H1 (cell line): ENCODE data around the gene KRTAP9-1. TPM values are rescaled to one million over a fixed set of nuclear protein-coding genes. Genes with fewer than 3 reads are reported as not detected.

Experiments
- CTCF ChIA-PET: fragments of 300-600 bp; sonication (Branson Sonifier 250); formaldehyde crosslinking; loops from one replicate; lab custom pipeline; 2021; ENCODE audit not compliant: partially characterized antibody; lab: Charles Lee
- POLR2A ChIA-PET: fragments of 300-600 bp; sonication (Branson Sonifier 250); formaldehyde crosslinking; loops from one replicate; lab custom pipeline; 2021; ENCODE audit warnings: inconsistent platforms; ENCODE audit not compliant: partially characterized antibody; lab: Charles Lee
- DNase-seq, 2 experiments: peaks; one replicate each; pipeline versions ENCODE4 v3.0.0 to v3.0.0-alpha.2; 2010 to 2022; ENCODE audit warnings: low spot score in 2 of 2, low read depth in 1 of 2, mixed read lengths in 1 of 2
- FAIRE-seq: peaks from 2 replicates; lab custom pipeline; 2011; peaks lifted over from hg19 to GRCh38; lab: Jason Lieb, UNC
- H2AFZ ChIP-seq: 2 replicates; pipeline ENCODE4 v1.8.1; 2012; ENCODE audit warnings: low read length, inconsistent platforms
- H2AK5ac ChIP-seq: 2 replicates; pipeline ENCODE4 v1.6.1; 2013; ENCODE audit warnings: low read depth, low read length
- H2BK120ac ChIP-seq: replicated peaks from 2 replicates; pipeline ENCODE3; 2013; ENCODE audit warnings: low read depth, low read length, inconsistent platforms
- H2BK12ac ChIP-seq: 2 replicates; pipeline ENCODE4 v1.6.1; 2013; ENCODE audit warnings: low read depth, low read length
- H2BK15ac ChIP-seq: 2 replicates; pipeline ENCODE4 v1.6.1; 2013; ENCODE audit warnings: low read length
- H2BK20ac ChIP-seq: 2 replicates; pipeline ENCODE4 v1.6.1; 2013; ENCODE audit warnings: low read length
- H2BK5ac ChIP-seq: 2 replicates; pipeline ENCODE4 v1.6.1; 2013; ENCODE audit warnings: low read depth, low read length
- H3K14ac ChIP-seq: 2 replicates; pipeline ENCODE4 v1.6.1; 2013; ENCODE audit warnings: inconsistent platforms; ENCODE audit not compliant: insufficient read length
- H3K18ac ChIP-seq: 2 replicates; pipeline ENCODE4 v1.6.1; 2013; ENCODE audit warnings: low read length; ENCODE audit errors: extremely low read depth
- H3K23ac ChIP-seq: 2 replicates; pipeline ENCODE4 v1.6.1; 2013; ENCODE audit warnings: inconsistent platforms; ENCODE audit not compliant: insufficient read length
- H3K23me2 ChIP-seq: 2 replicates; pipeline ENCODE4 v1.6.1; 2013; ENCODE audit warnings: low read depth, low read length
- H3K27ac ChIP-seq: 2 replicates; pipeline ENCODE4 v1.6.1; 2011; ENCODE audit warnings: low read depth, low read length, inconsistent platforms
- H3K27me3 ChIP-seq, 4 experiments: replicated peaks in 1 of 4; 1 replicate in 1 of 4; 2 replicates in 3 of 4; pipeline versions ENCODE4 v1.6.1 to v1.8.1; 2011 to 2013; ENCODE audit warnings: low read length in 3 of 4, mild to moderate bottlenecking in 3 of 4, inconsistent platforms in 2 of 4, mixed read lengths in 2 of 4, moderate library complexity in 1 of 4; ENCODE audit not compliant: control insufficient read depth in 3 of 4, insufficient read depth in 3 of 4; ENCODE audit errors: extremely low read depth in 1 of 4
- H3K36me3 ChIP-seq, 4 experiments: 2 replicates each; pipeline versions ENCODE4 v1.6.1 to v1.8.1; 2011 to 2013; ENCODE audit warnings: mild to moderate bottlenecking in 4 of 4, low read length in 3 of 4, moderate library complexity in 2 of 4, control low read depth in 1 of 4, inconsistent platforms in 1 of 4; ENCODE audit not compliant: insufficient read depth in 4 of 4, control insufficient read depth in 2 of 4
- H3K4ac ChIP-seq: replicated peaks from 2 replicates; pipeline ENCODE3; 2013; ENCODE audit warnings: low read length, low read depth, mixed read lengths, inconsistent platforms; ENCODE audit not compliant: insufficient read length
- H3K4me1 ChIP-seq, 4 experiments: replicated peaks in 1 of 4; 1 replicate in 1 of 4; 2 replicates in 3 of 4; pipeline versions ENCODE4 v1.6.1 to v1.8.1; 2011 to 2013; ENCODE audit warnings: low read length in 3 of 4, inconsistent platforms in 2 of 4, mixed read lengths in 1 of 4; ENCODE audit not compliant: insufficient read depth in 4 of 4, control insufficient read depth in 3 of 4
- H3K4me2 ChIP-seq, 2 experiments: 2 replicates each; pipeline versions ENCODE4 v1.6.1 to v1.8.1; 2011 to 2013; ENCODE audit warnings: low read depth in 2 of 2, low read length in 2 of 2, control low read depth in 1 of 2, inconsistent platforms in 1 of 2, mild to moderate bottlenecking in 1 of 2; ENCODE audit not compliant: insufficient read depth in 1 of 2
- H3K4me3 ChIP-seq, 4 experiments: fragments of 200-600, 300-600 bp in 1 of 4; sonication (generic), shearing (Covaris generic), sonication (Bioruptor Twin) in 1 of 4; 2 replicates each; pipeline versions ENCODE4 v1.5.1 to v1.8.1; 2011 to 2016; ENCODE audit warnings: low read length in 4 of 4, low read depth in 3 of 4, control low read depth in 2 of 4, inconsistent platforms in 2 of 4, mild to moderate bottlenecking in 2 of 4, mixed read lengths in 1 of 4, moderate library complexity in 1 of 4; ENCODE audit not compliant: insufficient read depth in 2 of 4; ENCODE audit errors: extremely low read depth in 1 of 4
- H3K56ac ChIP-seq: replicated peaks from 2 replicates; pipeline ENCODE3; 2013; ENCODE audit warnings: low read depth, mild to moderate bottlenecking, mixed read lengths, low read length, inconsistent platforms; ENCODE audit not compliant: insufficient read length
- H3K79me1 ChIP-seq: 2 replicates; pipeline ENCODE4 v1.6.1; 2013; ENCODE audit warnings: low read depth, low read length, control low read depth
- H3K79me2 ChIP-seq, 2 experiments: 2 replicates each; pipeline versions ENCODE4 v1.6.1 to v1.8.1; 2012 to 2013; ENCODE audit warnings: low read length in 2 of 2, mild to moderate bottlenecking in 2 of 2, inconsistent platforms in 1 of 2; ENCODE audit not compliant: insufficient read depth in 2 of 2, control insufficient read depth in 1 of 2
- H3K9ac ChIP-seq, 4 experiments: replicated peaks in 1 of 4; 1 replicate in 1 of 4; 2 replicates in 3 of 4; pipeline versions ENCODE4 v1.6.1 to v1.8.1; 2011 to 2013; ENCODE audit warnings: low read depth in 3 of 4, low read length in 3 of 4, control low read depth in 2 of 4, mild to moderate bottlenecking in 2 of 4, moderate library complexity in 2 of 4, inconsistent platforms in 1 of 4; ENCODE audit errors: extremely low read depth in 1 of 4
- H3K9me3 ChIP-seq, 2 experiments: 2 replicates each; pipeline versions ENCODE4 v1.6.1 to v1.8.1; 2012 to 2013; ENCODE audit warnings: mild to moderate bottlenecking in 2 of 2, moderate library complexity in 2 of 2, control low read depth in 1 of 2, inconsistent platforms in 1 of 2, low read depth in 1 of 2, low read length in 1 of 2, mixed read lengths in 1 of 2; ENCODE audit not compliant: insufficient read depth in 2 of 2
- H4K20me1 ChIP-seq, 2 experiments: replicated peaks in 1 of 2; 2 replicates each; pipeline versions ENCODE3 to v1.8.1; 2011 to 2013; ENCODE audit warnings: inconsistent platforms in 2 of 2, low read length in 2 of 2, mild to moderate bottlenecking in 1 of 2; ENCODE audit not compliant: insufficient read depth in 2 of 2, control insufficient read depth in 1 of 2
- H4K5ac ChIP-seq: 2 replicates; pipeline ENCODE4 v1.6.1; 2013; ENCODE audit warnings: low read length, low read depth, mixed read lengths, inconsistent platforms; ENCODE audit not compliant: insufficient read length
- H4K8ac ChIP-seq: 2 replicates; pipeline ENCODE4 v1.8.0; 2013; ENCODE audit warnings: mild to moderate bottlenecking, moderate library complexity, low read length, inconsistent platforms; ENCODE audit not compliant: insufficient read depth; ENCODE audit errors: extremely low read depth
- H4K91ac ChIP-seq: replicated peaks from 2 replicates; pipeline ENCODE3; 2013; ENCODE audit warnings: low read length, mixed read lengths, inconsistent platforms; ENCODE audit not compliant: insufficient read length
- BCL11A ChIP-seq, 2 experiments: IDR thresholded peaks; one replicate each; pipeline ENCODE4 v1.6.1; 2011; ENCODE audit warnings: low read depth in 2 of 2, low read length in 2 of 2, mild to moderate bottlenecking in 2 of 2
- CHD1 ChIP-seq: IDR thresholded peaks from 2 replicates; pipeline ENCODE4 v1.6.1; 2012; ENCODE audit warnings: low read depth, low read length, improper control_type of control experiment
- CHD2 ChIP-seq: IDR thresholded peaks from 2 replicates; pipeline ENCODE4 v1.6.1; 2012; ENCODE audit warnings: low read length, improper control_type of control experiment
- CREB1 ChIP-seq: IDR thresholded peaks from 2 replicates; pipeline ENCODE4 v1.6.1; 2012; ENCODE audit warnings: inconsistent platforms
- GABPA ChIP-seq: IDR thresholded peaks from 2 replicates; pipeline ENCODE4 v1.6.1; 2011; ENCODE audit warnings: mild to moderate bottlenecking, low read length, moderate library complexity, borderline replicate concordance; ENCODE audit not compliant: insufficient read depth
- RFX5 ChIP-seq: IDR thresholded peaks from 2 replicates; pipeline ENCODE4 v1.6.1; 2011; ENCODE audit warnings: low read depth, low read length, improper control_type of control experiment, borderline replicate concordance
- SP1 ChIP-seq: IDR thresholded peaks from 2 replicates; pipeline ENCODE4 v1.6.1; 2011; ENCODE audit warnings: low read depth, low read length
- TBP ChIP-seq: IDR thresholded peaks from 2 replicates; pipeline ENCODE4 v1.6.1; 2011; ENCODE audit warnings: low read depth, low read length, improper control_type of control experiment
- WGBS, 2 experiments: shearing (Covaris generic) in 1 of 2; methylation state at CpG; one replicate each; pipeline versions ENCODE4 v1.1.6 to v1.1.7; 2013 to 2015; ENCODE audit warnings: low lambda C conversion rate in 2 of 2, mixed read lengths in 2 of 2, inconsistent platforms in 1 of 2, low coverage in 1 of 2, missing lambda C conversion rate in 1 of 2; ENCODE audit not compliant: insufficient replicate concordance in 2 of 2, insufficient coverage in 1 of 2, insufficient read length in 1 of 2; ENCODE audit errors: extremely low coverage in 1 of 2, missing lambda C conversion rate in 1 of 2; 5-methylcytosine and 5-hydroxymethylcytosine counted together
- polyA plus RNA-seq, 7 experiments: library from polyadenylated mRNA; depleted of rRNA in 3 of 7; stranded (reverse) in 5 of 7; unstranded in 2 of 7; fragments of >200 nt in 5 of 7; fragments of 200-250 nt in 2 of 7; gene quantifications; 1 replicate in 5 of 7; 2 replicates in 1 of 7; 4 replicates in 1 of 7; pipeline versions ENCODE4 v1.2.1 to v1.2.3, GENCODE V29; 2011 to 2013; ENCODE audit warnings: missing spikeins in 2 of 7, mixed read lengths in 2 of 7
- total RNA-seq: library from RNA; stranded (reverse); fragmentation: NEBNext Ultra II Directional; extraction: Animal tissue kit (Norgen Biotek cat#: 25700); gene quantifications from 2 replicates; pipeline ENCODE4 v1.2.1, GENCODE V29; 2021
- TF ChIP-seq, protein P1 (sequence below): IDR thresholded peaks from 2 replicates; pipeline ENCODE4 v1.6.1; 2011; ENCODE audit warnings: low read length, improper control_type of control experiment
- TF ChIP-seq, protein P2 (sequence below), 3 experiments: IDR thresholded peaks; 1 replicate in 2 of 3; 2 replicates in 1 of 3; pipeline versions ENCODE4 v1.5.1 to v1.6.1; 2011; ENCODE audit warnings: low read length in 3 of 3, mild to moderate bottlenecking in 3 of 3, inconsistent platforms in 2 of 3, low read depth in 1 of 3, moderate library complexity in 1 of 3; ENCODE audit not compliant: insufficient read depth in 1 of 3; ENCODE audit errors: control extremely low read depth in 1 of 3

Gene KRTAP9-1
- total and polyA plus RNA-seq, 2 of the 8 experiments (the other 6 are each of a cell fraction or from before 2014, with no cell fraction given) = not detected

DNA sequence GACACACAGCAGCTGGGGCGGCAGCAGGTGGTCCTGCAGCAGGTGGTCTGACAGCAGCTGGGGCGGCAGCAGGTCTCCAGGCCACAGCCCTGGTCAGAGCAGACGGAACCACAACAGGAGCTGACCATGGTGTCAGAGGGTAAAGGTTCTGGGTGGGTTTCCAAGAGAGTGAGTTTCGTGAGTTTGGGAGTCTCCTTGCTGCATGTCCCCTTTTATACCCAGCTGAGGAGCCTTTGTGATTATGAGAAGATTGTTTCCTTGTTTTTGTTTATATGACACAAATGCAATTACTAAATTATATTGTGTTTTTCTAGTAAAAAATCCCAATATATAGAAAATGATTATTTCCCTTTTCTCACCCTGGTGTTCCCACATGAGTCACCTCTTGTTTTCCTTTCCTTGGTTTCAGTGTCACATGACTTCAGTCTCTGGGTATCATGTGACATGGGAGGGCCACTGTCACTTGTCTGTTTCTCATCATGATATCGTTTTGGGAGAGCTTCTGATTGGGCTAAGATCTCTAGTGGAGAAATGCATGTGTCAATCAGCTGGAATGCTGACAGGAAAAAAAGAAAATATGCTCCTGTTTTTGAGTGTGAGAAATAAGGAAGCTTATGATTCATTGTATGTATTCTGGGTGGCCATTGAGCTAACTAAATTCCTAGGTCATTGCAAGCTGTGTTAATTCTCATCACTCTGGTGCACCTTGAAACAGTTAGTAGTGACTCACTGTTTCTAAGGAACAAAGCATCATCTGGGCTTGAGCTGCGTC lies 49.1 kb upstream of the KRTAP9-1 start, which contains the start of gene KRTAP4-6:
KRTAP4-6 (minus strand) TSS at position 185 of the 772 bp plus-strand sequence; CDS start at position 128, 57 bp downstream.
- no peak within 1 kb of the TSS for H4K5ac ChIP-seq
- peaks cover 12% of the 10 kb centered on the region in 2 experiments; a peak in 3 of 4 replicates for H3K9me3 ChIP-seq
- H3K9ac ChIP-seq = no peak within 1 kb of the TSS
- no peak within 1 kb of the TSS for H2BK15ac ChIP-seq
- H2BK120ac ChIP-seq = no peak within 1 kb of the TSS
- H2BK12ac ChIP-seq = no peak within 1 kb of the TSS
- no peak within 1 kb of the TSS for H3K4me2 ChIP-seq
- no peak within 1 kb of the TSS for H3K27ac ChIP-seq
- no peak within 1 kb of the TSS for H4K8ac ChIP-seq
- H4K20me1 ChIP-seq = no peaks in the 10 kb centered on the region
- no peak within 1 kb of the TSS for H3K56ac ChIP-seq
- H3K36me3 ChIP-seq = no peaks in the 10 kb centered on the region
- CTCF ChIA-PET = interaction anchor here (0.6 to 1.0 kb wide), 2 partner anchors 9 to 174 kb away, joined by 3 read pairs; partner anchors contain the start of gene KRTAP4-5
- H3K14ac ChIP-seq = no peak within 1 kb of the TSS
- H2AK5ac ChIP-seq = no peak within 1 kb of the TSS
- H3K4me3 ChIP-seq = no peak within 1 kb of the TSS
- H4K91ac ChIP-seq = no peak within 1 kb of the TSS
- H3K23me2 ChIP-seq = no peaks in the 10 kb centered on the region
- DNase-seq = no peak
- POLR2A ChIA-PET = no interaction called here
- no peak for FAIRE-seq
- no peak within 1 kb of the TSS for H3K18ac ChIP-seq
- H2AFZ ChIP-seq = no peak within 1 kb of the TSS
- WGBS, 2 experiments = 89% methylated on average over 6 of the region's 6 CpGs; no CpG with 5 or more reads in 1 of the 2 experiments
- no peak within 1 kb of the TSS for H3K4ac ChIP-seq
- H3K79me1 ChIP-seq = no peaks in the 10 kb centered on the region
- no peaks in the 10 kb centered on the region for H3K79me2 ChIP-seq
- no peak within 1 kb of the TSS for H2BK20ac ChIP-seq
- H3K23ac ChIP-seq = no peak within 1 kb of the TSS
- H3K27me3 ChIP-seq = no peaks in the 10 kb centered on the region
- H3K4me1 ChIP-seq = no peaks in the 10 kb centered on the region
- H2BK5ac ChIP-seq = no peak within 1 kb of the TSS
- no peak for TF ChIP-seq RFX5
- no peak for TF ChIP-seq SP1
- no peak for TF ChIP-seq TBP
- TF ChIP-seq CREB1 = no peak
- no peak for TF ChIP-seq CHD2
- no peak for TF ChIP-seq CHD1
- TF ChIP-seq GABPA = no peak
- TF ChIP-seq, protein P1, sequence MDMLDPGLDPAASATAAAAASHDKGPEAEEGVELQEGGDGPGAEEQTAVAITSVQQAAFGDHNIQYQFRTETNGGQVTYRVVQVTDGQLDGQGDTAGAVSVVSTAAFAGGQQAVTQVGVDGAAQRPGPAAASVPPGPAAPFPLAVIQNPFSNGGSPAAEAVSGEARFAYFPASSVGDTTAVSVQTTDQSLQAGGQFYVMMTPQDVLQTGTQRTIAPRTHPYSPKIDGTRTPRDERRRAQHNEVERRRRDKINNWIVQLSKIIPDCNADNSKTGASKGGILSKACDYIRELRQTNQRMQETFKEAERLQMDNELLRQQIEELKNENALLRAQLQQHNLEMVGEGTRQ = no peak
- TF ChIP-seq, protein P2, sequence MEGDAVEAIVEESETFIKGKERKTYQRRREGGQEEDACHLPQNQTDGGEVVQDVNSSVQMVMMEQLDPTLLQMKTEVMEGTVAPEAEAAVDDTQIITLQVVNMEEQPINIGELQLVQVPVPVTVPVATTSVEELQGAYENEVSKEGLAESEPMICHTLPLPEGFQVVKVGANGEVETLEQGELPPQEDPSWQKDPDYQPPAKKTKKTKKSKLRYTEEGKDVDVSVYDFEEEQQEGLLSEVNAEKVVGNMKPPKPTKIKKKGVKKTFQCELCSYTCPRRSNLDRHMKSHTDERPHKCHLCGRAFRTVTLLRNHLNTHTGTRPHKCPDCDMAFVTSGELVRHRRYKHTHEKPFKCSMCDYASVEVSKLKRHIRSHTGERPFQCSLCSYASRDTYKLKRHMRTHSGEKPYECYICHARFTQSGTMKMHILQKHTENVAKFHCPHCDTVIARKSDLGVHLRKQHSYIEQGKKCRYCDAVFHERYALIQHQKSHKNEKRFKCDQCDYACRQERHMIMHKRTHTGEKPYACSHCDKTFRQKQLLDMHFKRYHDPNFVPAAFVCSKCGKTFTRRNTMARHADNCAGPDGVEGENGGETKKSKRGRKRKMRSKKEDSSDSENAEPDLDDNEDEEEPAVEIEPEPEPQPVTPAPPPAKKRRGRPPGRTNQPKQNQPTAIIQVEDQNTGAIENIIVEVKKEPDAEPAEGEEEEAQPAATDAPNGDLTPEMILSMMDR (IDR thresholded peaks at IDR 0.05; ENCODE audit: control extremely low read depth in 1 of 3, insufficient read depth in 1 of 3, low read depth in 1 of 3, low read length in 3 of 3) = no peak
- TF ChIP-seq BCL11A (IDR thresholded peaks at IDR 0.05; ENCODE audit: low read depth in 2 of 2, low read length in 2 of 2) = no peak
